ENCODE results near the gene TMEM232. TPM values are rescaled to one million over a fixed set of nuclear protein-coding genes. Genes with fewer than 3 reads are reported as not detected.

The TMEM232 gene
- total and polyA plus RNA-seq, 7 donors: 0.93 to 8.7 (median 2.5) TPM

DNA sequence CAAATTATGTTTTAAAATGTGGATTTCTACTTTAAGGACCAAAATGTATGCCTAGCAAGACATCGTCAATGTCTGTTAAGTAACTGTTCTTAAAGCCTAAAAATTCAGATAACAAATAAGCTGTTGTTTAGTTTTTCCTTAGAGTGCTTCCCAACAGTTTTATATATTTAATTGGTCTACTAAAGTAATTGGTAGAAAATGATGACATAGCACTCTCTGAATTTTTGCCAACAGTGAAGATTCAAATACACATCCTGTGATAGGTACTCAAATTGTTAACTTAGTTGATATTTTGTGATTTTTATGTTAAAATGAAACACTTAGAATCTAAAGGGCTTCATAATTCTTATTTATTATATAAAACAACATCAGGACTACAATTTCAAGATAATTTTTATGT, 107.5 kb downstream of the TMEM232 start:
- WGBS, 2 donors: 81 to 97% methylated on average over 1 of the region's 1 CpG
- Histone ChIP-seq H3K27me3 (no peaks in the 10 kb centered on the region), H3K4me1 (no peaks in the 10 kb centered on the region), H3K4me3 (no peak overlapping the region), H3K27ac (no peak overlapping the region), H3K9me3 (peaks cover 0 to 6% (median 0%) of the 10 kb centered on the region in 4 donors), H3K36me3 (no peaks in the 10 kb centered on the region)
- DNase-seq: no peak
- intact Hi-C loops (cut with DNase I): no loop called here
- TF ChIP-seq CTCF (IDR thresholded peaks at IDR 0.05): no peak
- TF ChIP-seq POLR2AphosphoS5 (IDR thresholded peaks at IDR 0.05): no peak
- no peak for TF ChIP-seq POLR2A (IDR thresholded peaks at IDR 0.05)
- no peak for TF ChIP-seq EP300 (IDR thresholded peaks at IDR 0.05)

- WGBS, 2 donors: 94 to 97% methylated on average over 1 of the region's 1 CpG
- no peak for TF ChIP-seq POLR2A (IDR thresholded peaks at IDR 0.05)
- TF ChIP-seq EP300 (IDR thresholded peaks at IDR 0.05): no peak
- no peak for TF ChIP-seq POLR2AphosphoS5 (IDR thresholded peaks at IDR 0.05)
- no peak for TF ChIP-seq CTCF (IDR thresholded peaks at IDR 0.05)
- no peak for DNase-seq
- no peaks in the 10 kb centered on the region for H3K36me3 ChIP-seq
- peaks cover 0 to 6% (median 0%) of the 10 kb centered on the region in 4 donors for H3K9me3 ChIP-seq
- no peaks in the 10 kb centered on the region for H3K27me3 ChIP-seq
- H3K4me3 ChIP-seq: no peak overlapping the region
- intact Hi-C loops (cut with DNase I): no loop called here
- no peaks in the 10 kb centered on the region for H3K4me1 ChIP-seq
- no peak overlapping the region for H3K27ac ChIP-seq
Observed at GRCh38 chr5:110616009-110616408, 110.5 kb downstream of the TMEM232 start.

GRCh38 chr5:110612794-110613247, 113.7 kb downstream of the TMEM232 start:
- no peak for TF ChIP-seq CTCF (IDR thresholded peaks at IDR 0.05)
- intact Hi-C loops (cut with DNase I): no loop called here
- Histone ChIP-seq H3K4me3 (no peak overlapping the region), H3K36me3 (no peaks in the 10 kb centered on the region), H3K27me3 (no peaks in the 10 kb centered on the region), H3K9me3 (peaks cover 0 to 6% (median 0%) of the 10 kb centered on the region in 4 donors), H3K4me1 (no peaks in the 10 kb centered on the region), H3K27ac (no peak overlapping the region)
- DNase-seq: no peak
- WGBS, 2 donors: 36 to 68% methylated on average over 4 of the region's 4 CpGs

DNA sequence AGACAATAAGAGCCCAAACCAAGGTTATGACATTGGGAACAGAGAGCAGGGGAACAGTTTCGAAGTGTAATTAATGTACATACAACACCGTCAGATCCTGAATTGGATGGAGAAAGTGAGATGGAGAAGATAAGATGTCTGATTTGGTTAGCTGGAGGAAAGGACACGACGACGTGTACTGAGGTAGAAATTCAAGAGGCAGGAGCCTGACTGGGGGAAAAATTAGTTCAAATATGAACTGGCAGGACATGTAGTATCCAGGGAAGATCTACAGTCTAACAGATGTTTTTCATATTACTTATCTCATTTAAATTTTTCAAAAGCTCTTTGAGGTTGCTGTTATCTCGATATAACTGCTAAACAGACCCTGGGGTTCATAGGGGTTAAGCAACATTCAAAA, 114.7 kb downstream of the TMEM232 start:
- Histone ChIP-seq H3K27me3 (no peaks in the 10 kb centered on the region), H3K27ac (no peak overlapping the region), H3K9me3 (peaks cover 0 to 6% (median 0%) of the 10 kb centered on the region in 4 donors), H3K4me3 (no peak overlapping the region), H3K36me3 (no peaks in the 10 kb centered on the region), H3K4me1 (no peaks in the 10 kb centered on the region)
- 90 to 91% methylated on average over 6 of the region's 6 CpGs for WGBS, 2 donors
- no peak for DNase-seq
- TF ChIP-seq POLR2AphosphoS5 (IDR thresholded peaks at IDR 0.05): no peak
- no peak for TF ChIP-seq EP300 (IDR thresholded peaks at IDR 0.05)
- TF ChIP-seq POLR2A (IDR thresholded peaks at IDR 0.05): no peak
- no peak for TF ChIP-seq CTCF (IDR thresholded peaks at IDR 0.05)
- intact Hi-C loops (cut with DNase I): no loop called here

GRCh38 chr5:110594866-110595265, 131.6 kb downstream of the TMEM232 start:
- Histone ChIP-seq H3K27ac (no peak overlapping the region), H3K36me3 (no peaks in the 10 kb centered on the region), H3K4me3 (no peak overlapping the region), H3K9me3 (peaks cover 0 to 2% (median under 1%) of the 10 kb centered on the region in 4 donors), H3K4me1 (no peaks in the 10 kb centered on the region), H3K27me3 (no peaks in the 10 kb centered on the region)
- intact Hi-C loops (cut with DNase I): no loop called here
- no peak for DNase-seq
- TF ChIP-seq EP300 (IDR thresholded peaks at IDR 0.05) (no peak), CTCF (IDR thresholded peaks at IDR 0.05) (no peak), POLR2A (IDR thresholded peaks at IDR 0.05) (no peak), POLR2AphosphoS5 (IDR thresholded peaks at IDR 0.05) (no peak)
- 88 to 93% methylated on average over 4 of the region's 4 CpGs for WGBS, 2 donors

All from sigmoid colon (tissue), 7 donors.